ENCODE data around the gene PRLR. TPM values are rescaled to one million over a fixed set of nuclear protein-coding genes. Genes with fewer than 3 reads are reported as not detected.

Gene PRLR
- total RNA-seq, 3 donors from 2014 or later (not counting 1 experiment from before 2014, with no cell fraction given): 0.05 to 0.16 (median 0.09) TPM

DNA sequence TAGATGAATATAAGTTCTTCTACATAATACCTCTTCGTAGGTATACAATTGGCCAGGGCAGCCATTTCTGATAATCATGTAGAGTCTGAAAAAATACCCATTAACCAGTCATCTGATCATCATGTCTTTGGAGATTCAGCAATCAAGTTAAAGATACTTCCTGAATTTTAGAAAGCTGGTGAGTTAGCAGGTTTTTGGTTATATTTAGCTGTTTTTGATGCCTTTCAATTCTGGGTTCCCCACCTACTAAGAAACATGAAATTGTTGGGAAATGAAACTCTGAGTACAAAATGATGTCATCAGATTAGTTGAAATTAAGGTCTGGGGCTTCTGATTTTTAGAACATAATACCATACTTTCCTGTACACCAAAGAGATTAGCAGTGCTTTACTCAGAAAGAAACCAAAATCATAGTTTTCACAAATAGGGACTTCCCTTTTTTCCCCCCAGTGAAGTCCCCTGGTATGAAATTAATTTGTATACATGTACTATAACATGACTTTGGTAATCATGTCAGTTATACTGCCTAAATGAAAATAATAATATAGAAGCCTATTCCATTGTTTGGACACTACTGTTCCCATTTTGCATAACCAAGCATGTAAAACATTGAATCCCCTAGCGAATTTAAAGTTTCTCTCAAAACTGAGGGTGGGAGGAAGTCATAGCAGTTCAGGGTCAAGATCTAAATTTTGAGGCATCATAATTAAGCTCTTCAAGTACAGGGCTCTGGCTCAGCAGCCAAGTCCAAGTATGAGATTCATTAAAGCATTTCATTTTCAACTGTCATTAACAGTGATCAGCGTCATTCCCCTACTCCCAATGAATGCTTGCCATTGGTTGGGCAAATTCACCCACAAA is 17.9 kb downstream of the PRLR start:
- TF ChIP-seq, protein P1, sequence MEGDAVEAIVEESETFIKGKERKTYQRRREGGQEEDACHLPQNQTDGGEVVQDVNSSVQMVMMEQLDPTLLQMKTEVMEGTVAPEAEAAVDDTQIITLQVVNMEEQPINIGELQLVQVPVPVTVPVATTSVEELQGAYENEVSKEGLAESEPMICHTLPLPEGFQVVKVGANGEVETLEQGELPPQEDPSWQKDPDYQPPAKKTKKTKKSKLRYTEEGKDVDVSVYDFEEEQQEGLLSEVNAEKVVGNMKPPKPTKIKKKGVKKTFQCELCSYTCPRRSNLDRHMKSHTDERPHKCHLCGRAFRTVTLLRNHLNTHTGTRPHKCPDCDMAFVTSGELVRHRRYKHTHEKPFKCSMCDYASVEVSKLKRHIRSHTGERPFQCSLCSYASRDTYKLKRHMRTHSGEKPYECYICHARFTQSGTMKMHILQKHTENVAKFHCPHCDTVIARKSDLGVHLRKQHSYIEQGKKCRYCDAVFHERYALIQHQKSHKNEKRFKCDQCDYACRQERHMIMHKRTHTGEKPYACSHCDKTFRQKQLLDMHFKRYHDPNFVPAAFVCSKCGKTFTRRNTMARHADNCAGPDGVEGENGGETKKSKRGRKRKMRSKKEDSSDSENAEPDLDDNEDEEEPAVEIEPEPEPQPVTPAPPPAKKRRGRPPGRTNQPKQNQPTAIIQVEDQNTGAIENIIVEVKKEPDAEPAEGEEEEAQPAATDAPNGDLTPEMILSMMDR (IDR thresholded peaks at IDR 0.05): no peak
- 60% methylated on average over 3 of the region's 3 CpGs for WGBS (ENCODE audit: insufficient coverage)
- H3K4me3 Mint-ChIP-seq: no peak overlapping the region
- H3K36me3 Mint-ChIP-seq: no peaks in the 10 kb centered on the region
- H3K9me3 Mint-ChIP-seq: peaks cover 0 to 3% of the 10 kb centered on the region in 2 donors
- H3K4me1 Mint-ChIP-seq: no peaks in the 10 kb centered on the region
- H3K36me3 ChIP-seq (ENCODE audit: control insufficient read depth, insufficient read depth, low read length): no peaks in the 10 kb centered on the region
- no peak overlapping the region for H3K27ac Mint-ChIP-seq
- H3K9me3 ChIP-seq (ENCODE audit: control insufficient read depth, insufficient read depth, low read length): no peaks in the 10 kb centered on the region
- DNase-seq: no peak
- no peak overlapping the region for H3K4me3 ChIP-seq (ENCODE audit: low read length)
- no peaks in the 10 kb centered on the region for H3K27me3 Mint-ChIP-seq (ENCODE audit: low read depth in 2 of 2)
- ATAC-seq: no peak
- H3K27me3 ChIP-seq (ENCODE audit: control insufficient read depth, insufficient read depth, low read length): no peaks in the 10 kb centered on the region
- no peaks in the 10 kb centered on the region for H3K4me1 ChIP-seq (ENCODE audit: control insufficient read depth, insufficient read depth, low read length)
- no peak overlapping the region for H3K27ac ChIP-seq (ENCODE audit: low read length)
- intact Hi-C loops (cut with micrococcal nuclease): no loop called here

DNA sequence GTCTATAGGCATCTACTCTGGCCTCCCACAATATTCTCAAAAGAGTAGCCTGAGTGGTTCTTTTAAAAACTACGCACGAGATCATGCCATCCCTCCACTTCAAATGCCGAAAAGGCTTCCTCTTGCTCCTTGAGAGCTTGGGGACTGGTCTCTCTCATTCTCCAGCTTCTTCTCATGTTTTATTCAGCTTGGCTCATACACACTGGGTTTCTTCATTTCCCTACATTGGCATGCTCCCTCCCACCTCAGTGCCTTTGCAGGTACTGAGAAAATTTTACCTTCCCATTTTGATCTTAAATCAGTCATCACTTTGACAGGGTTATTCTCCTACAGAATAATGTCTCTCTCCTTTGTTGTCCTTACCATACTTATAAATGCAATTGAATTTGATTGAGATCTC is 20.4 kb downstream of the PRLR start:
- peaks cover 0 to 3% of the 10 kb centered on the region in 2 donors for H3K9me3 Mint-ChIP-seq
- no peaks in the 10 kb centered on the region for H3K36me3 Mint-ChIP-seq
- intact Hi-C loops (cut with micrococcal nuclease): no loop called here
- no peaks in the 10 kb centered on the region for H3K36me3 ChIP-seq (ENCODE audit: control insufficient read depth, insufficient read depth, low read length)
- H3K4me3 ChIP-seq (ENCODE audit: low read length): no peak overlapping the region
- H3K27me3 ChIP-seq (ENCODE audit: control insufficient read depth, insufficient read depth, low read length): no peaks in the 10 kb centered on the region
- no peaks in the 10 kb centered on the region for H3K4me1 Mint-ChIP-seq
- no peak overlapping the region for H3K4me3 Mint-ChIP-seq
- TF ChIP-seq, protein P1 (IDR thresholded peaks at IDR 0.05): no peak
- no peaks in the 10 kb centered on the region for H3K4me1 ChIP-seq (ENCODE audit: control insufficient read depth, insufficient read depth, low read length)
- no peak for ATAC-seq
- no peak for DNase-seq
- H3K27ac Mint-ChIP-seq: no peak overlapping the region
- H3K9me3 ChIP-seq (ENCODE audit: control insufficient read depth, insufficient read depth, low read length): no peaks in the 10 kb centered on the region
- no peak overlapping the region for H3K27ac ChIP-seq (ENCODE audit: low read length)
- 96% methylated on average over 3 of the region's 3 CpGs for WGBS (ENCODE audit: insufficient coverage)
- peaks cover 0 to 2% of the 10 kb centered on the region in 2 donors for H3K27me3 Mint-ChIP-seq (ENCODE audit: low read depth in 2 of 2)

DNA sequence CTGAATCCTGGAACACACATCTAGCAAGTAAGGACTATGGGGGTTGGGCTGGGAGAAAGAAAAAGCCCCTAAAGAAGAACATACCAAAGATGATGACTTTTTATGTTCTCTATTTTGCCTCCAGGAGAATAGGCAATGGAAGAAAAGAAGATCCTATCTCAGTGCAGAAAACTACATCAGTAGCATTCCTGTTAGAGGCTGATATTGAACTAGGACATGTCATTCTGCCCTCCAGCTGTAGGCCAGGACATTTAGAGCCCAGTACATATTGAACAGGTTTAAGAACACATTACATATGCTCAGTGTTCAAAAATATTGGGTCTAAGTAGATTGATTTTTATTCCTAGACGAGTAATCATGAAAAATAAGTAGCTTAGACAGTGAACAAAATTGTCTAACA is 24.7 kb downstream of the PRLR start:
- no peaks in the 10 kb centered on the region for H3K36me3 Mint-ChIP-seq
- TF ChIP-seq, protein P1 (IDR thresholded peaks at IDR 0.05): no peak
- no peak for DNase-seq

More for the DNA sequence above, 24.7 kb downstream of the PRLR start:
- Histone ChIP-seq H3K4me1 (ENCODE audit: control insufficient read depth, insufficient read depth, low read length) (no peaks in the 10 kb centered on the region), H3K9me3 (ENCODE audit: control insufficient read depth, insufficient read depth, low read length) (no peaks in the 10 kb centered on the region), H3K36me3 (ENCODE audit: control insufficient read depth, insufficient read depth, low read length) (no peaks in the 10 kb centered on the region), H3K27ac (ENCODE audit: low read length) (no peak overlapping the region), H3K4me3 (ENCODE audit: low read length) (no peak overlapping the region), H3K27me3 (ENCODE audit: control insufficient read depth, insufficient read depth, low read length) (no peaks in the 10 kb centered on the region)
- no peak overlapping the region for H3K27ac Mint-ChIP-seq
- peaks cover 4 to 7% of the 10 kb centered on the region in 2 donors for H3K27me3 Mint-ChIP-seq (ENCODE audit: low read depth in 2 of 2)
- WGBS (ENCODE audit: insufficient coverage): 60% methylated on average over 1 of the region's 1 CpG
- ATAC-seq: no peak
- H3K4me3 Mint-ChIP-seq: no peak overlapping the region
- H3K4me1 Mint-ChIP-seq: no peaks in the 10 kb centered on the region
- intact Hi-C loops (cut with micrococcal nuclease): no loop called here
- H3K9me3 Mint-ChIP-seq: peaks cover 0 to 5% of the 10 kb centered on the region in 2 donors

Measured in natural killer cell (primary cell).